Glomerular endothelial cell (primary cell): Measurements from ENCODE around the gene ZKSCAN2. TPM values are rescaled to one million over a fixed set of nuclear protein-coding genes. Genes with fewer than 3 reads are reported as not detected.

ENCODE experiments used
- DNase-seq: peaks from one replicate; pipeline ENCODE4 v3.0.0-alpha.2; 2011; ENCODE audit warnings: low read depth, low spot score; ENCODE audit errors: extremely low read depth
- total RNA-seq: library from RNA; depleted of rRNA; stranded (reverse); fragments of >200 nt; gene quantifications from 2 replicates; pipeline ENCODE4 v1.2.3, GENCODE V29; 2015

Gene ZKSCAN2
- 5.0 and 7.2 TPM in 2 replicates for total RNA-seq

GRCh38 chr16:25257470-25257955, at the start of gene ZKSCAN2:
Gene ZKSCAN2, minus strand, starts transcription at chr16:25257845. Its CDS starts 718 bp downstream, at chr16:25257127.
- DNase-seq = no peak

GRCh38 chr16:25299792-25300590, 42.3 kb upstream of the ZKSCAN2 start:
- DNase-seq = no peak

DNA sequence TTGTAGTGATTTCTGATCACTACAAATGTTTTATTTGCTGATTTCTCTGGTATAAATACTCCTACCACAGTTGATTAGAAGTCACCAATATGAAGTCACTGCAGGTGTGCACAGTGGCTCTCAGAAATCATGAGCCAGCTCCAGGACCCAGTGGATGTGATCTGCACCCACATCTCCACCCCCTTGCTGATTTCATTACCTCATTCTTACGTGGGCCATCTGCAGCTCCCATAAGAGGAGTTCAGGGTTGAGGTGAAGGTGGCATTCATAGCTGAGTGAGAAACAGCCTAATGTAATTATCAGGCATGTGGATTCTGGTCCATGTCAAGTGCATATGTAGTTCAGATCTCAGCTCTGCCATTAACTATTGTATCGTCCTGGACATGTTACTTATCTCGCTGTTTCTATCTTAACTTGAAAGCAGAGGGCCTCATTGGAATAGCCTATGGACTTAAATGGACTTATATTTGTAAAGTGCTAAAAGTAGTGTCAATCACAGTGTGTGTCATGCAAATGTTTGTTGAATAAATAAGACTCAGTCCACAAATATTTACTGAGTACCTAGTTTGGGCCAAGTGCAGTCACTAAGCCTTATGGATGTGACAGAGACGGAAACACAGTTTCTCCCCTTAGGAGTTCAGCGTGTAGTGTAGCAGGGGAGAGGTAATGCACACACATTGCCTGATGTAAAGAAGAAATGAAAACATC, 40.7 kb upstream of the ZKSCAN2 start:
- DNase-seq = no peak

DNA sequence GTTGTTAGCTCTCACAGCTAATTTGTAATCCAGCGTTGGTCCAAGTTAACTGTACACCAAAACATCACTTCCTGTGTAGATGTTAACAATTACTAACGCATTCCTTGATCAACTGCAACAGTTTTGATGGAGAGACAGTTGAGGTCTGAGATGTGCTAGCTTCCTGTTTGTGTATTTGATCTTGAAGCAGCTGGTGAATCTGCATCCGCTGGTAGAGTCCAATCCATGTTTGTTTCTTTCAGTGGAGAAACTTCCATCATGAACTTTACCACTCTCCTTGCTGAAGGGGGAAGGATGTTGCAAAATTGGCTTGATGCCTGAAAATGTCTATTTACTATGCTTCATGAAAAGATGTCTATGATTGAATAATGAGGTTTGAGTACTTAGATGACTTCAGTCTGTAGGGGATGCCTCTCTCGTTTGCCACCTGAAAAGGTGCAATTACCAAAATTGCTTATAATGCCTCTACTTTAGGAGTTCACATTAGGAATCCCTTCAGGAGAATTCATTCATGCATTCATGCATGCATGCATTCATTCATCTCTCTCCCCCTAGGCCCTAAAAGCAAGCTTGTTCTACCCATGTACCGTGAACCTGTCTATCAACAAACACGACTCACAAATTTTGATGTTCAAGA, 39.6 kb upstream of the ZKSCAN2 start:
- no peak for DNase-seq

DNA sequence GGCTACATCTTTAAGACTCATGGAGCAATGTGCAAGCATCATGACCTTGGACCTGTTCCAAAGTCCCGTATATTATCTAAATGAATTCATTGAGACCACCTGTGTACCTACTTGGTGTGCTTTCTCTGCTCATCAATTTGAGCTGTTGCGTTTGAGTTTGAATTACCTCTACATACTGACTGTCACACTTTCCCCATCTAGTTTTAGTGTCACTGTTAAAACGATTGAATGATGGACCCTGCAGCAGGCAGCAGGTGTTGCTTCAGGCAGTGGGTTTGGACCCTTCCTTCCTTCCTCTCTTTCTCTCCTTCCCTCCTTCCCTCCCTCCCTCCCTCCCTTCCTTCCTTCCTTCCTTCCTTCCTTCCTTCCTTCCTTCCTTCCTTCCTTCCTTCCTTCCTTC, 33.9 kb upstream of the ZKSCAN2 start:
- no peak for DNase-seq

- DNase-seq = no peak
These were observed 31.8 kb upstream of the ZKSCAN2 start for GRCh38 chr16:25289466-25289865.

DNA sequence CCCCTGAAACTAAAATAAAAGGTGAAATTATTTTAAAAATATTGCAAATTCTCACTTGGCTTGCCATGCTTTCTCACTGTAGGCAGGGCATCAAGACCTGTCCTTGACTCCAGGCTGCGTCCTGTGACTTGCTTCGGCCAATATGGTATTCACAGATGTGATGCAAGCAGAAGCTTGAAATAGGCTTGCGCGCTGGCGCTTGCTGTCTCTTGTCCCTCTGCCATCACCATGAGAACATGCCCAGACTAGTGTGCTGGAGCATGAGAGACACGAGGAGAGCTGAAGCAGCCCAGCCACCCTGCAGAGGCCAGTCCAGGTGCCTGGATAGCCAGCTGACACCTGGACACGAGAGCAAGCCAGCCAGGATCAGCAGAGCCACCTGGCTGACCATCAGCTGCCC, 21.8 kb upstream of the ZKSCAN2 start:
- DNase-seq = no peak

- DNase-seq = no peak
These were observed 13.8 kb upstream of the ZKSCAN2 start for GRCh38 chr16:25271421-25271820.

GRCh38 chr16:25270577-25270976, 12.9 kb upstream of the ZKSCAN2 start:
- DNase-seq = no peak

- DNase-seq = no peak
These were observed 12.2 kb upstream of the ZKSCAN2 start for GRCh38 chr16:25269879-25270278.

- no peak for DNase-seq
These were observed 8.3 kb upstream of the ZKSCAN2 start for GRCh38 chr16:25265968-25266367.

DNA sequence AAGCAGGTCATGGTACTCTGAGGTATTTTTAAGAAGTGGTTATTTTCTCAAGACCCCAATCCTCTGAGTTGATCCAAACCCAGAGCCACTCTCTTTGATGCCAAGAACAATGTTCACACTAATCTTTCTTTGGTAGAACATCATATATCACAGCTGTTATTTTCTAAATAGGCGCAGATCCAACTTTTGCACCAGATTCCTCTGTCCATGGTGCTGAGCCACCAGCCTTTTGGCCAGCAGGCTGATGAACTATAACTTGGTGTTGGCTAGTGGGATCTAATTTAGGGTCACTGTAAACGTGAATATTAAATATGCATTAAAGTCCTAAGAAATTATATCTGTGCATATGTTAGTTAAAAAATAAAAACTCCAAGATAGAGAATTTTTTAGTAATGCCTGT, 7.0 kb upstream of the ZKSCAN2 start:
- DNase-seq = no peak

- DNase-seq = no peak
These were observed 2.8 kb upstream of the ZKSCAN2 start for GRCh38 chr16:25260416-25260815.

GRCh38 chr16:25258861-25259179, 1.2 kb upstream of the ZKSCAN2 start:
- DNase-seq = no peak

DNA sequence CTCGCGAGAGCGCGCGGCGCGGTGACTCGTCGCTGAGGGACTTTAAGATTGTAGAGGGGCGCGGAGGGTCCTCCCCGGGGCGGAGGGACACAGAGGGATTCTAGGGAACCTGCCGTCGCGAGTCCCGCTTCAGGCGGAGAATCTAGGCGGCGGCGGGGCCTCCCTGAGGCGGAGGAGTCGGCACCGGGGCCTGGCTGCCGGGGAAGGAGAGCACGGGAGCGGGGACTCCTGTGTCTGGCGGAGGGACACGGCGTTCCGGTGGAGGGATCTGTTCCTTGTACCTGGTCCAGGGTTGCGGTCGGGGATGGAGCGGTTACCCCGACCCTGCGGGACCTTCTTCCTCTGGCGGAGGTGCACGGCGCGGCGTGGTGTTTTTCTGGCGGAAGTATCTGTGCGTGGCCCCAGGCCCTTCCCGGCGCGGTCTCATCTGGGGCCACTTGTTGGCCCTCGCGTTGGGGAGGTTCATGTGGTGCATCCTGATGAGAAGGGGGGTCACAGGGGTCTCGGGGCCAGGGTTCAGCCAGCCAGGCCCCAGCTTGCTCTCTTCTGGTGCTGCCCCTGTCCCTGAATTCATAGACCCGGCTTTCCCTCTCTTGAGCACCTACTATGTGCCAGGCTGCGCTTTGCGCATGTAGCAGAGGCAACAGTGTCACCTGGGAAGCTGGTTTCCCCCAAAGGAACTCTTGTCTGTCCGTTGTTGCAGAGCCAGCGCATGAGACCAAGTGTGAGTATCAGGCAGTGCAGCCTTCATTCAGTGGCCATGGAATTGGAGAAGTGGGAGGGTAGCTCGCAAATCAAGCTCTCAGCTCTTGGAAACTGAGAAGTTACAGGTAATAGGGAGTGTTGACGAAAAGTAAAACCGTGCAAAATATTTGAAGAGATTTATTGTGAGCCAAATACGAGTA, 563 bp upstream of the ZKSCAN2 start:
- no peak for DNase-seq

GRCh38 chr16:25256695-25257469, 763 bp downstream of the ZKSCAN2 start:
- DNase-seq = no peak

GRCh38 chr16:25253322-25253721, 4.3 kb downstream of the ZKSCAN2 start:
- DNase-seq = no peak

GRCh38 chr16:25250467-25250866, 7.2 kb downstream of the ZKSCAN2 start:
- no peak for DNase-seq

GRCh38 chr16:25235991-25236390, 21.7 kb downstream of the ZKSCAN2 start:
- no peak for DNase-seq

DNA sequence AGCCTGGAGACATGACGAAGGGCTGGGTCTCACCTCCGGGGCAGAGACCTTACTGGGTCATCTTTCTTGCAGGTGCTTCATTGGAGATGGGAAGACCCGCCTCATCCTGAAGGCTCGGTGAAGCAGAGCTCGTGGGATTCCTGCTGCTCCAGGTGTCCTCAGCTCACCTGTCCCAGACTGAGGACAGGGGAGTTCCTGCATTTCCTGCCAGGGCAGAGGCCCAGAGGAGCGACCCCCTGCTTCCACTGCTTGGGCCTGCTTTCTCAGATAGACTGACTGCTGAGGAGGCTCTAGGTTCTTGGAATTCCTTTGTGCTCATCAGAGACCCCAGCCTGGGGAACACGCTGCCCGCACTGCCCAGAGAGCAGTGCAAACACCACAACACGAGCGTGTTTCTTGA, 29.3 kb downstream of the ZKSCAN2 start:
- no peak for DNase-seq
